Gastroesophageal sphincter (tissue), 3 donors: ENCODE data around the gene RNPS1.

Experiments used
- CTCF ChIP-seq, 4 experiments: fragments of 200-600 bp in 2 of 4; fragments of 450-650 bp in 2 of 4; sonication (generic) in 1 of 4; IDR thresholded peaks; one replicate each; pipeline ENCODE4 v1.5.1; 2017 to 2019; ENCODE audit warnings: antibody characterized with exemption in 4 of 4, mild to moderate bottlenecking in 2 of 4, moderate library complexity in 2 of 4
- EP300 ChIP-seq: sonication (generic); formaldehyde crosslinking; IDR thresholded peaks from one replicate; pipeline ENCODE4 v1.6.1; 2017; ENCODE audit warnings: antibody characterized with exemption, mild to moderate bottlenecking
- POLR2A ChIP-seq, 2 donors: fragments of 450-650 bp; IDR thresholded peaks; one replicate each; pipeline ENCODE4 v1.6.1; 2017; ENCODE audit warnings: antibody characterized with exemption in 2 of 2, mild to moderate bottlenecking in 2 of 2, moderate library complexity in 1 of 2
- POLR2AphosphoS5 ChIP-seq: sonication (generic); formaldehyde crosslinking; IDR thresholded peaks from one replicate; pipeline ENCODE4 v1.6.1; 2017; ENCODE audit warnings: antibody characterized with exemption

GRCh38 chr16:2299121-2299914, 31.4 kb upstream of the RNPS1 start:
- TF ChIP-seq POLR2AphosphoS5 (no peak), CTCF (IDR thresholded peaks at IDR 0.05) (no peak), POLR2A (IDR thresholded peaks at IDR 0.05) (no peak), EP300 (no peak)
